ENCODE data around the gene TRIM9. TPM values are rescaled to one million over a fixed set of nuclear protein-coding genes. Genes with fewer than 3 reads are reported as not detected.

The TRIM9 gene
- total RNA-seq, 2 donors from 2014 or later = 0.46 to 6.5 TPM

- DNase-seq (ENCODE audit: low spot score) = no peak
- H3K4me3 ChIP-seq = no peak overlapping the region
- TF ChIP-seq POLR2A (IDR thresholded peaks at IDR 0.05) = no peak
- TF ChIP-seq CTCF (IDR thresholded peaks at IDR 0.05) = no peak
- TF ChIP-seq POLR2AphosphoS5 (IDR thresholded peaks at IDR 0.05) = no peak
- H3K27ac ChIP-seq = no peak overlapping the region
- no peaks in the 10 kb centered on the region for H3K9me3 ChIP-seq
- no peaks in the 10 kb centered on the region for H3K36me3 ChIP-seq
- intact Hi-C loops (cut with DNase I) = no loop called here
- WGBS = 76% methylated on average over 6 of the region's 6 CpGs
- H3K4me1 ChIP-seq (replicated peaks) = no peaks in the 10 kb centered on the region
- H3K27me3 ChIP-seq (replicated peaks; ENCODE audit: insufficient read depth) = no peaks in the 10 kb centered on the region
These were observed 123.8 kb downstream of the TRIM9 start for GRCh38 chr14:50970886-50971781.

GRCh38 chr14:50967790-50968189 lies 127.1 kb downstream of the TRIM9 start:
- TF ChIP-seq POLR2A (IDR thresholded peaks at IDR 0.05) (no peak), CTCF (IDR thresholded peaks at IDR 0.05) (no peak), POLR2AphosphoS5 (IDR thresholded peaks at IDR 0.05) (no peak)
- Histone ChIP-seq H3K36me3 (no peaks in the 10 kb centered on the region), H3K4me1 (replicated peaks) (no peaks in the 10 kb centered on the region), H3K9me3 (no peaks in the 10 kb centered on the region), H3K27ac (no peak overlapping the region), H3K4me3 (no peak overlapping the region), H3K27me3 (replicated peaks; ENCODE audit: insufficient read depth) (no peaks in the 10 kb centered on the region)
- intact Hi-C loops (cut with DNase I) = loop anchor here (10.0 kb wide), 1 partner anchor 127 kb away; the partner anchor contains the start of gene TRIM9
- no peak for DNase-seq (ENCODE audit: low spot score)
- 14% methylated on average over 2 of the region's 2 CpGs for WGBS

- Histone ChIP-seq H3K4me1 (replicated peaks) (no peaks in the 10 kb centered on the region), H3K36me3 (no peaks in the 10 kb centered on the region), H3K27ac (no peak overlapping the region), H3K4me3 (no peak overlapping the region), H3K27me3 (replicated peaks; ENCODE audit: insufficient read depth) (no peaks in the 10 kb centered on the region), H3K9me3 (no peaks in the 10 kb centered on the region)
- intact Hi-C loops (cut with DNase I) = loop anchor here (10.0 kb wide), 1 partner anchor 128 kb away; the partner anchor contains the start of gene TRIM9
- no peak for DNase-seq (ENCODE audit: low spot score)
- TF ChIP-seq CTCF (IDR thresholded peaks at IDR 0.05) (no peak), POLR2AphosphoS5 (IDR thresholded peaks at IDR 0.05) (no peak), POLR2A (IDR thresholded peaks at IDR 0.05) (no peak)
- 54% methylated on average over 3 of the region's 3 CpGs for WGBS
These were observed 127.8 kb downstream of the TRIM9 start for GRCh38 chr14:50967103-50967502.

GRCh38 chr14:50964683-50965390 lies 130.1 kb downstream of the TRIM9 start:
- H3K27me3 ChIP-seq (replicated peaks; ENCODE audit: insufficient read depth) = no peaks in the 10 kb centered on the region
- no peaks in the 10 kb centered on the region for H3K4me1 ChIP-seq (replicated peaks)
- H3K9me3 ChIP-seq = no peaks in the 10 kb centered on the region
- 15% methylated on average over 5 of the region's 5 CpGs for WGBS
- no peaks in the 10 kb centered on the region for H3K36me3 ChIP-seq
- intact Hi-C loops (cut with DNase I) = loop anchor here (10.0 kb wide), 1 partner anchor 130 kb away; the partner anchor contains the start of gene TRIM9
- DNase-seq (ENCODE audit: low spot score) = peak; percentile 67
- H3K27ac ChIP-seq = no peak overlapping the region
- no peak overlapping the region for H3K4me3 ChIP-seq
- TF ChIP-seq POLR2AphosphoS5 (IDR thresholded peaks at IDR 0.05) = peak; percentile 13
- TF ChIP-seq CTCF (IDR thresholded peaks at IDR 0.05) = no peak
